Measurements from ENCODE around the gene LTB. TPM values are rescaled to one million over a fixed set of nuclear protein-coding genes. Genes with fewer than 3 reads are reported as not detected.

The LTB gene
- polyA plus RNA-seq, 1 donor from 2014 or later = not detected

DNA sequence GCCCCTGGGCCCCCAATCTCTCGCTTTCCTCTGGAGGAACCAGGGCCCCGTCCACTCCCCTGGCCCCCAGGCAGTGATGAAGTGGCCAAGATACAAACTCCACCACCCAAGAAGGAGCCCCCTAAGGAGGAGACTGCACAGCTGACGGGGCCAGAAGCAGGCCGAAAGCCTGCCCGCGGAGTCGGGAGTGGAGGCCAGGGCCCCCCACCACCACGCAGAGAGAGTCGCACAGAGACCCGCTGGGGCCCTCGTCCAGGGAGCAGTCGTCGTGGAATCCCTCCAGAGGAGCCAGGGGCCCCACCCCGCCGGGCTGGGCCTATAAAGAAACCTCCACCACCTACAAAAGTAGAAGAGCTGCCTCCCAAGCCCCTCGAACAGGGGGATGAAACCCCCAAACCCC is 49.0 kb upstream of the LTB start:
- peaks cover 9% of the 10 kb centered on the region for H3K79me2 ChIP-seq (replicated peaks; ENCODE audit: insufficient read depth, low read length)

DNA sequence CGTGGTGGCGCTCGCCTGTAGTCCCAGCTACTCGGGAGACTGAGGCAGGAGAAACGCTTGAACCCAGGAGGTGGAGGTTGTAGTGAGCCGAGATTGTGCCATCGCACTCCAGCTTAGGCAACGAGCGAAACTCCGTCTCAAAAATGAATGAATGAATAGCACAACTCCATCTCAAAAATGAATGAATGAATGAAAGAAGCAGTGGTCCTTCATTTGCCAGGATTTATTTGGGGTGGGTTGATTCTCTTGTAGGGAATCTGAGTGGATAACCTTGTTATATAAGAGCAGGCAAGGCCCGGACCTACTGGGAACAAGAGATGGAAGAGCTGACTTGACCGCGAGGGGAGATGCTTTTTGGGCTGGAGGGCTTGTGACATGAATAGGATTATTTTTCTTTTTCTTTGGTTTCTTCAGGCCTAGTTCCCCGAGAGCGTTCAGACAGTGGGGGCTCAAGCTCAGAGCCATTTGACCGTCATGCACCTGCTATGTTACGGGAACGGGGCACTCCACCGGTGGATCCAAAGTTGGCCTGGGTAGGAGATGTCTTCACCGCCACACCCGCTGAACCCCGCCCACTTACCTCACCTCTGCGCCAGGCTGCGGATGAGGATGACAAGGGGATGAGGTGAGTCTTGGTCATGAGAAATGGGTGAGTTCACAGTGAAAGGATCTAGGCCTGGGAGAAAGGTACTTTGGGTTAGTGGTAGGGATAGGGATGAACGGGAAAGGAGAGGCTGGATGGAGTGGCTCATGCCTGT is 48.1 kb upstream of the LTB start:
- Histone ChIP-seq H3K27ac (ENCODE audit: low read length) (no peak overlapping the region), H4K20me1 (ENCODE audit: insufficient read depth) (no peaks in the 10 kb centered on the region), H3K4me2 (ENCODE audit: low read length) (no peak overlapping the region), H3K4me3 (ENCODE audit: low read length) (no peak overlapping the region), H3K79me2 (replicated peaks; ENCODE audit: insufficient read depth, low read length) (peaks cover 15% of the 10 kb centered on the region), H3K27me3 (ENCODE audit: insufficient read depth, low read depth, low read length) (no peaks in the 10 kb centered on the region), H3K9ac (ENCODE audit: low read length) (no peak overlapping the region), H3F3A (ENCODE audit: insufficient read depth, low read length, poor library complexity, severe bottlenecking) (no peaks in the 10 kb centered on the region), H3K36me3 (ENCODE audit: insufficient read depth, low read length) (peaks cover 5% of the 10 kb centered on the region), H3K9me3 (ENCODE audit: low read length) (no peaks in the 10 kb centered on the region), H3K9me2 (ENCODE audit: insufficient read depth, low read length) (no peaks in the 10 kb centered on the region), H2AFZ (ENCODE audit: low read depth, low read length) (no peak overlapping the region)
- TF ChIP-seq POLR2AphosphoS5 (IDR thresholded peaks at IDR 0.05) (no peak), EP300 (conservative IDR thresholded peaks at IDR 0.05; ENCODE audit: poor library complexity, severe bottlenecking) (no peak), EZH2 (IDR thresholded peaks at IDR 0.05; ENCODE audit: borderline replicate concordance, insufficient read depth, low read length, poor library complexity, severe bottlenecking) (no peak), SMC3 (conservative IDR thresholded peaks at IDR 0.05; ENCODE audit: poor library complexity) (no peak), MXI1 (conservative IDR thresholded peaks at IDR 0.05; ENCODE audit: poor library complexity, severe bottlenecking) (no peak), RAD21 (conservative IDR thresholded peaks at IDR 0.05) (no peak), TAF1 (IDR thresholded peaks at IDR 0.05; ENCODE audit: low read depth) (no peak)
- TF ChIP-seq, protein P1, sequence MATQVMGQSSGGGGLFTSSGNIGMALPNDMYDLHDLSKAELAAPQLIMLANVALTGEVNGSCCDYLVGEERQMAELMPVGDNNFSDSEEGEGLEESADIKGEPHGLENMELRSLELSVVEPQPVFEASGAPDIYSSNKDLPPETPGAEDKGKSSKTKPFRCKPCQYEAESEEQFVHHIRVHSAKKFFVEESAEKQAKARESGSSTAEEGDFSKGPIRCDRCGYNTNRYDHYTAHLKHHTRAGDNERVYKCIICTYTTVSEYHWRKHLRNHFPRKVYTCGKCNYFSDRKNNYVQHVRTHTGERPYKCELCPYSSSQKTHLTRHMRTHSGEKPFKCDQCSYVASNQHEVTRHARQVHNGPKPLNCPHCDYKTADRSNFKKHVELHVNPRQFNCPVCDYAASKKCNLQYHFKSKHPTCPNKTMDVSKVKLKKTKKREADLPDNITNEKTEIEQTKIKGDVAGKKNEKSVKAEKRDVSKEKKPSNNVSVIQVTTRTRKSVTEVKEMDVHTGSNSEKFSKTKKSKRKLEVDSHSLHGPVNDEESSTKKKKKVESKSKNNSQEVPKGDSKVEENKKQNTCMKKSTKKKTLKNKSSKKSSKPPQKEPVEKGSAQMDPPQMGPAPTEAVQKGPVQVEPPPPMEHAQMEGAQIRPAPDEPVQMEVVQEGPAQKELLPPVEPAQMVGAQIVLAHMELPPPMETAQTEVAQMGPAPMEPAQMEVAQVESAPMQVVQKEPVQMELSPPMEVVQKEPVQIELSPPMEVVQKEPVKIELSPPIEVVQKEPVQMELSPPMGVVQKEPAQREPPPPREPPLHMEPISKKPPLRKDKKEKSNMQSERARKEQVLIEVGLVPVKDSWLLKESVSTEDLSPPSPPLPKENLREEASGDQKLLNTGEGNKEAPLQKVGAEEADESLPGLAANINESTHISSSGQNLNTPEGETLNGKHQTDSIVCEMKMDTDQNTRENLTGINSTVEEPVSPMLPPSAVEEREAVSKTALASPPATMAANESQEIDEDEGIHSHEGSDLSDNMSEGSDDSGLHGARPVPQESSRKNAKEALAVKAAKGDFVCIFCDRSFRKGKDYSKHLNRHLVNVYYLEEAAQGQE (IDR thresholded peaks at IDR 0.05; ENCODE audit: borderline replicate concordance) = no peak
- TF ChIP-seq, protein P2, sequence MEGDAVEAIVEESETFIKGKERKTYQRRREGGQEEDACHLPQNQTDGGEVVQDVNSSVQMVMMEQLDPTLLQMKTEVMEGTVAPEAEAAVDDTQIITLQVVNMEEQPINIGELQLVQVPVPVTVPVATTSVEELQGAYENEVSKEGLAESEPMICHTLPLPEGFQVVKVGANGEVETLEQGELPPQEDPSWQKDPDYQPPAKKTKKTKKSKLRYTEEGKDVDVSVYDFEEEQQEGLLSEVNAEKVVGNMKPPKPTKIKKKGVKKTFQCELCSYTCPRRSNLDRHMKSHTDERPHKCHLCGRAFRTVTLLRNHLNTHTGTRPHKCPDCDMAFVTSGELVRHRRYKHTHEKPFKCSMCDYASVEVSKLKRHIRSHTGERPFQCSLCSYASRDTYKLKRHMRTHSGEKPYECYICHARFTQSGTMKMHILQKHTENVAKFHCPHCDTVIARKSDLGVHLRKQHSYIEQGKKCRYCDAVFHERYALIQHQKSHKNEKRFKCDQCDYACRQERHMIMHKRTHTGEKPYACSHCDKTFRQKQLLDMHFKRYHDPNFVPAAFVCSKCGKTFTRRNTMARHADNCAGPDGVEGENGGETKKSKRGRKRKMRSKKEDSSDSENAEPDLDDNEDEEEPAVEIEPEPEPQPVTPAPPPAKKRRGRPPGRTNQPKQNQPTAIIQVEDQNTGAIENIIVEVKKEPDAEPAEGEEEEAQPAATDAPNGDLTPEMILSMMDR (IDR thresholded peaks at IDR 0.05; ENCODE audit: poor library complexity, severe bottlenecking) = no peak

More for the DNA sequence above, 49.0 kb upstream of the LTB start:
- no peaks in the 10 kb centered on the region for H3K9me3 ChIP-seq (ENCODE audit: low read length)
- no peak for TF ChIP-seq RAD21 (conservative IDR thresholded peaks at IDR 0.05)
- no peaks in the 10 kb centered on the region for H3K36me3 ChIP-seq (ENCODE audit: insufficient read depth, low read length)
- H3K4me3 ChIP-seq (ENCODE audit: low read length) = no peak overlapping the region
- no peaks in the 10 kb centered on the region for H3K27me3 ChIP-seq (ENCODE audit: insufficient read depth, low read depth, low read length)
- no peak overlapping the region for H3K4me2 ChIP-seq (ENCODE audit: low read length)
- no peaks in the 10 kb centered on the region for H3K9me2 ChIP-seq (ENCODE audit: insufficient read depth, low read length)
- no peaks in the 10 kb centered on the region for H3F3A ChIP-seq (ENCODE audit: insufficient read depth, low read length, poor library complexity, severe bottlenecking)
- no peak overlapping the region for H3K27ac ChIP-seq (ENCODE audit: low read length)
- no peak overlapping the region for H3K9ac ChIP-seq (ENCODE audit: low read length)
- no peaks in the 10 kb centered on the region for H4K20me1 ChIP-seq (ENCODE audit: insufficient read depth)
- no peak overlapping the region for H2AFZ ChIP-seq (ENCODE audit: low read depth, low read length)
